ENCODE data around the gene EME2.
"Not testable (repeated sequence)": the region's sequence is repeated elsewhere in the genome, so short reads cannot be mapped to it uniquely, and the experiment has no call there.

EME2 gene

GRCh38 chr16:1791943-1792812, 19.6 kb downstream of the EME2 start:
- no peak for DNase-seq

- no peak for DNase-seq
These were observed 20.4 kb downstream of the EME2 start for GRCh38 chr16:1792836-1793577.

GRCh38 chr16:1793578-1794220, 21.1 kb downstream of the EME2 start, which contains the start of gene IGFALS:
IGFALS (minus strand) TSS chr16:1793705; CDS start chr16:1793652, 53 bp downstream.
- DNase-seq, result no peak

GRCh38 chr16:1794221-1794871, 21.7 kb downstream of the EME2 start:
- DNase-seq, result no peak

GRCh38 chr16:1794908-1795666, 22.5 kb downstream of the EME2 start:
- DNase-seq, result no peak

- DNase-seq, result not testable (repeated sequence)
These were observed 26.7 kb downstream of the EME2 start for GRCh38 chr16:1799263-1799662.

GRCh38 chr16:1800701-1801100, 28.1 kb downstream of the EME2 start:
- no peak for DNase-seq

GRCh38 chr16:1807626-1808025, 35.0 kb downstream of the EME2 start:
- no peak for DNase-seq

- DNase-seq, result no peak
These were observed 36.1 kb downstream of the EME2 start for GRCh38 chr16:1808691-1809090.

GRCh38 chr16:1809281-1809801, 36.7 kb downstream of the EME2 start:
- DNase-seq, result no peak

- no peak for DNase-seq
These were observed 37.5 kb downstream of the EME2 start for GRCh38 chr16:1810106-1810505.

GRCh38 chr16:1810536-1810935, 37.9 kb downstream of the EME2 start:
- DNase-seq, result no peak

GRCh38 chr16:1812732-1813163, 40.1 kb downstream of the EME2 start:
- DNase-seq, result peak; percentile 80

- DNase-seq, result no peak
These were observed 42.9 kb downstream of the EME2 start for GRCh38 chr16:1815461-1815860.

GRCh38 chr16:1816396-1817275, 44.0 kb downstream of the EME2 start:
- no peak for DNase-seq

GRCh38 chr16:1817276-1817589, 44.6 kb downstream of the EME2 start:
- DNase-seq, result no peak

- DNase-seq, result no peak
These were observed 45.1 kb downstream of the EME2 start for GRCh38 chr16:1817716-1818115.

GRCh38 chr16:1818204-1818872, 45.7 kb downstream of the EME2 start:
- DNase-seq, result no peak

GRCh38 chr16:1818873-1819525, 46.4 kb downstream of the EME2 start:
- no peak for DNase-seq

GRCh38 chr16:1819611-1820010, 47.0 kb downstream of the EME2 start:
- no peak for DNase-seq

All from activated effector memory CD4-positive, alpha-beta T cell treated with anti-CD3 and anti-CD28 coated beads, Interleukin-2, amount 50 U/mL, for 16 hours (primary cell).